Measurements from ENCODE around the gene SEC14L1.
"Not testable (repeated sequence)": the region's sequence is repeated elsewhere in the genome, so short reads cannot be mapped to it uniquely, and the experiment has no call there.

SEC14L1 gene

DNA sequence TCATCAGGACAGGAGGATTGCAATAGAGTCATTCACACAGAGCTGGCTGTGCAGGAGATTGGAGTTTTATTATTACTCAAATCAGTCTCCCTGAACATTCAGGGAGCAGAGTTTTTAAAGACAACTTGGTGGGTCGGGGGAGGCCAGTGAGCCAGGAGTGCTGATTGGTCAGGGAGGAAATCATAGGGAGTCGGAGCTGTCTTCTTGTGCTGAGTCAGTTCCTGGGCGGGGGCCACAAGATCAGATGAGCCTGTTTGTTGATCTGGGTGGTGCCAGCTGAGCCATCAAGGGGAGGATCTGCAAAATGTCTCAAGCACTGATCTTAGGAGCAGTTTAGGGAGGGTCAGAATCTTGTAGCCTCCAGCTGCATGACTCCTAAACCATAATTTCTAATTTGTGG is 2.9 kb upstream of the SEC14L1 start:
- peak overlapping the region; percentile 98 for H3K27ac ChIP-seq

DNA sequence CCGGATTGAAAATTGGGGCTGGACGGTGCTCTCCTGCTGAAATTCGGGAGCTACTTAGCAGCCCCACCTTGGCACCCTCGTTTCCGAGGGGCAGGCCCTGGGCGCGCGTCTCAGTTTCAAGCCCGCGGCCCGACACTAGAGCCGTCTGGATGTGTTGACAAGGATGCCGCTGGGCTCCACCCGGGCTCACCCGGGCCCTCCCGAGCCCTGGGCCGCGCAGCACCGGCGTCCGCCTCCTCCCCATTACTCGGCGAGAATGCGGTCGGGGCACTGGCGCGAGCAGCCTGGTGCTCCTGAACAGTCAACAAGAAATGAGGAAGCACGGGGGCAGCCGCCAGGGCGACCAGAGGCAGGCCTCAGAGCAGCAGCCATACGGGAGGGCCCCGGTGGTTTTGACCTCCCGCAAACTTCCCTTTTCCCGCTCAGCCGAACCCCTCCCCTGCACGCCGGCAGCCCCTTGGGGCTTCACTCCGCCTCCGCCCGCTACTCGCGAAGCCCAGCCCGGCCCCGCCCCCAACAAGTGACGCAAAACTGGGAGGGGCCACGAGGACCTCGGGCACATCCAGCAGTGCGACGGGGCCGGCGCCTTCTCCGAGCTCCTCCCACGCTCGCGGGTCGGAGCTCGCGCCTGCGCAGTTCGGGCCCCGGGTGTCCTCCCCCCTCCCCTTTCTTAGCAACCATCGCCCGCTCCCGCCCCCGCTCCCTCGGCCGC is 447 bp upstream of the SEC14L1 start:
- H3K27ac ChIP-seq = peak overlapping the region; percentile 98
- peak; percentile 81 for DNase-seq (ENCODE audit: low read depth, low spot score)

More for the DNA sequence above, 2.9 kb upstream of the SEC14L1 start:
- DNase-seq (ENCODE audit: low read depth, low spot score) = peak; percentile 89

DNA sequence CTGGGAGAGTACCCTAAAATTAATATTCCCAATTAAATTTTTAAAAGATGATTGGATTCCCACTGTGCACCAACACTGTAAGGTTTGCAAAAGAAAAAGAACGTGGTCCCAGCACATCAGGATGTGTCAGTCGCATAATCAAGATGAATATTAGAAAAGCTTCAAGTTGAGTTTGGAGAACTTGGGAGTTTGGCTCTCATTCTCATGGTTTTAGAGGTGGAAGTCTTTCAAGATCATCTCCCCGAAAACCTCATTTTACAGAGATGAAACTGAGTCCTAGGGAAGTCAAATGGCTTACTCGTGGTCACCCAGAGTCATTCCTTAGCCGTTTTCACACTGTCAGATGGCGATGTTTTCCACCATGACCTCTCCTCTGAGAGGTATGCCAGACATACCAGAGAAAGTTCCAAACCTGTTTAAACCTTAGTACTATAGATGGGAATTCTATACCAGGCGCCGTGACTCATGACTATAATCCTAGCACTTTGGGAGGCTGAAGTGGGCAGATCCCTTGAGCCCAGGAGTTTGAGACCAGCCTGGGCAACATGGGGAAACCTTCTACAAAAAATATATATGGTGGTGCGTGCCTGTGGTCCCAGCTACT is 1.2 kb downstream of the SEC14L1 start:
- DNase-seq (ENCODE audit: low read depth, low spot score) = no peak
- H3K27ac ChIP-seq = peak overlapping the region; percentile 98

DNA sequence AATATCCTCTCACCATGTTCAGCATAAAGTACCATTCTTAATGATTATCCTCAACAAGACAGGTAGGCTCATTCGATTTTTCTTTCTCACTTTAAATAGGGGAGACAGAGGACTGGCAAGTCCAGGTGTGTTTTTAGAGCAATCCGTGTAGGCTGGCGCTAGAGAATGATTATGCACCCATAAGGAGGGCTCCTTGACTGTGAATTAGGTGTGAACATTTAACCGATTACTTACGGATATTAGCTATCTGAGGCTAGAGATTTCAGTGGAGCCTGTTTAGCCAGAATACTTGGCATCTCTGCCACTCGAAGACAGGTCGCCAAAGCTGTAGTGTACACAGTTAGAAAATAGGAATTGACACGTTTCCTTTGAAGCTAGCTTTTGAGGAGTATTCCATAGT is 1.9 kb downstream of the SEC14L1 start:
- no peak overlapping the region for H3K27ac ChIP-seq
- DNase-seq (ENCODE audit: low read depth, low spot score) = no peak

DNA sequence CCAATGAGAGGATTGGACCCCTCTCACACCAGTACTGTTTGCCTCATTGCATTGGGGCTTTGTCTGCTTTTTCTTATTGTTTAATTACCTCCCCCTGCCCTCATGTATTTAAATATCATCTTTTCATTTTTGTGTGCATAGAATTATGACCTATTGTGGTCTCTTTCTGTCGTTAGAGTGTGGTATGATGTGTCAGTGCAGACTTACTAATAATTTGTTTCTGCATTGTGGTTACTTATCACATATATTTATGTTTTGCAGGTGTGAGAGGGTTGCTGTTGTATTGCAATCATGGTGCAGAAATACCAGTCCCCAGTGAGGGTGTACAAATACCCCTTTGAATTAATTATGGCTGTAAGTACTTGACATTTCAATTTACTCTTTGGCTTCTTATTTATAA is 2.5 kb downstream of the SEC14L1 start:
- DNase-seq (ENCODE audit: low read depth, low spot score) = no peak
- no peak overlapping the region for H3K27ac ChIP-seq

DNA sequence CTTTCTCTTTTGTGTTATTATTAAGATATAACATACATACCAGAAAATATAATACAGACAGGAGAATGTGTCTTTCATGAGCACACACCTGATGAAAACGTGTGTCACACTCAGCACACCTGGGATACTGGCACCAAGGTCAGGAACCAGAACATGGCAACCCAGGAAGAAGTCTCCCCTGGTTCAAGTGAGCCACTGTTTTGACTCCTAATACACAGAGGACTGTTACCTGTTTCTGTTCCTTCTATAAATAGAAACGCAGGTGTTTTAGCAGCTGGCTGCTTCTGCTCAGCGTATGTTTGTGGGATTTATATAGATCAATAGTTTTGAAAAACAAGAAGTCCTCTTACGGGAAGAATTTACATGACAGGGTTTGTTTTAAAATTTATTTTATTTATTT is 3.5 kb downstream of the SEC14L1 start:
- no peak overlapping the region for H3K27ac ChIP-seq

DNA sequence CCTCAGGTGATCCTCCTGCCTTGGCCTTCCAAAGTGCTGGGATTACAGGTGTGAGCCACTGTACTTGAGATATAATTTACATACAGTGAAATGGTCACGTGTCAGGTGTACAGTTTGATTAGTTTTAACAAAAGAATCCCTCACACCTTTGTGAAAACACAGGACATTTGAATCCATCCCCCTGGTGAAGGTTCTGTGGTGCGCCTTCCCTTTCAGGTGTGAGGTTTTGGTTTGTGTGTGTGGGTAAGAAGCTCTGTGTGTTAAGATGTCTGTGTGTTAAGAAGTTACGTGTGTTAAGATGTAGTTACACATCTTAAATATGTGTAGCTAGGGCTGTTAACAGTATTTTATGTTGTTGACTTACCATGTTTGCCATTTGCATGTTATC is 4.4 kb downstream of the SEC14L1 start:
- no peak for DNase-seq (ENCODE audit: low read depth, low spot score)
- H3K27ac ChIP-seq = no peak overlapping the region

More for the DNA sequence above, 3.5 kb downstream of the SEC14L1 start:
- no peak for DNase-seq (ENCODE audit: low read depth, low spot score)

DNA sequence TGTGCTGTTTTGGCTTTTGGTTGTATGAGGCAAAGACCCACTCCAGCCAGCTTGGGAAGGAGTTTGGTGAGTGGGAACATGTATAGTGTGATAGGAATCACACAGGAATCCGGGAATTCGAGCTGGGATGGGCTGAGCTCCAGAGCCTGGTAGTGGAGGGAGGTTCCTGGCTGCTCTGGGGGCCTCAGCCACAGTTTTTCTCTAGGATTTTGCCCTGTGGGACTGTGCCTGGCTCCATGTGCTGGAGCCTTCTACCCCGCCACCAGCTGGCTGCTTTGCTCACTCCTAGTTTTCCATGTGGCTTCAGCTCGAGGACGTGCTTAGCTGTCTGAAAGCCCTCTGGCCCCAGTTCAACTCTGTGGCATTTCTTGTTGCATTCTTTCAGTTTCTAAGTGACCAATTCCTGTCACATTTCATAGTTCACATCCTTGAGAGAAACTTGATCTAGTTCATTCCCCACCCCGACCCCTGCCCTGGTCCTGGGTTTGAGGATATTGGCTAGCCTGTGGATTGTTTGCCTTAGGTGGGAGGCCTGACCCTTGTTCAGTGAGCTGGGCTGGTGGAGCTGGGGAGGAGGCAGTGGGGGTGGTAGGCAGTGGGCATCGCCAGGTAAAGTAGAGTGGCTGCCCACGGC is 5.0 kb downstream of the SEC14L1 start:
- H3K27ac ChIP-seq = no peak overlapping the region
- DNase-seq (ENCODE audit: low read depth, low spot score) = no peak

DNA sequence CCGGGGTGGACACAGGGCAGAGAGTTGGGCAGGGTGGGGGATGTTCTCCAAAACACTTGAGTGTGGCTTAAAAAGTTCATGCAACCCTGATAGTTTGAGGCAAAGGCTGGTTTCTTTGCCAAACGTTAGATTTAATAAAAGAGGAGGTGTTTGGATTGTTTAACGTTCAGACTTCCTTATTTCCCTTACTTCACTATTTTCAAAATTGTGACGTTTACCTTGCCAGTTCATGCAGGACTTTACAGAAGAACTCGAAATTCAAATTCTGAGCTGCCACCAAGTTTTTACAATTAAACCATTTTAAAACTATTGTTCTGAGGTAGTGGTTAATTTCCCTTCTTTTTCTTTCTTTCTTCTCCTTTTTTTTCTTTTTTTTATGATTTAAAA is 5.5 kb downstream of the SEC14L1 start:
- no peak overlapping the region for H3K27ac ChIP-seq
- DNase-seq (ENCODE audit: low read depth, low spot score) = no peak

DNA sequence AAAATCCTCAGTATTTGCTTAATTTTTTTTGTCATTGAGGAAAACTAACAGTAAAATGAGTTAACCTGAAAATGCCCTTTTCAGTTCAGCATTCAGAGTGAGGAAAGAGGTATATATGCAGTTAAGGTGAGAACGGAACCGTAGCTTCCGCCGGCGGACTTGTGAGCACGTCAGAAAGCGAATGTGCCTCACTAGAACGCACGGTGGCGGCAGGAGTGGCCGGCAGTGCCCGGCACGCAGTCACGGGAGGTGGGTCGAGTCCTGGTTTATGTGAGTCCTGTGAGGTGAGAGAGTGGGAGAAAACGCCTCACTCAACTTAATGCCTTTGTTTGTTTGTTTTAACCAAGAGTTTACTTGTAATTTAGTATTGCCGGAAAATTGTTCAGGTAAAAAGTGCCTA is 6.1 kb downstream of the SEC14L1 start:
- no peak for DNase-seq (ENCODE audit: low read depth, low spot score)
- no peak overlapping the region for H3K27ac ChIP-seq

DNA sequence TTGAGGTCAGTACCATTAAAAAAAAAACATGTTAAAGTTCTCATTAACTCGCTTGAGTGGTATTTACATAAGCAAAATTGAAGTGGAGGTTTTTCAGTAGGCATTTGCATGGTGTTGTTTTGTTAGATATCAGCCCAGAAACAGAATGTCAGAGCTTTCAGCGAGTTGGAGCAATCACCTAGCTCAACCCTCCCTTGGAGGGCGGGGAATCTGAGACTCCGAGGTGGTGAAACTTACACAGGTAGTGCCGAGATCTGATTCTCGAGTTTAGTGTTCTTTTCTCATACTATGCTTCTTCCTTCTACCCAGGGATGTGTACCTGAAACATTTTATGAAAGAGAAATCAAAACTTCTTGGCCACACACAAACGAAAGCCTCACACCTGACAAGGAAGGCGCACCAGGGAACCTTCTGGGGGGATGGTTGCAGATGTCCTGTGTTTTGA is 6.6 kb downstream of the SEC14L1 start:
- no peak for DNase-seq (ENCODE audit: low read depth, low spot score)
- no peak overlapping the region for H3K27ac ChIP-seq

DNA sequence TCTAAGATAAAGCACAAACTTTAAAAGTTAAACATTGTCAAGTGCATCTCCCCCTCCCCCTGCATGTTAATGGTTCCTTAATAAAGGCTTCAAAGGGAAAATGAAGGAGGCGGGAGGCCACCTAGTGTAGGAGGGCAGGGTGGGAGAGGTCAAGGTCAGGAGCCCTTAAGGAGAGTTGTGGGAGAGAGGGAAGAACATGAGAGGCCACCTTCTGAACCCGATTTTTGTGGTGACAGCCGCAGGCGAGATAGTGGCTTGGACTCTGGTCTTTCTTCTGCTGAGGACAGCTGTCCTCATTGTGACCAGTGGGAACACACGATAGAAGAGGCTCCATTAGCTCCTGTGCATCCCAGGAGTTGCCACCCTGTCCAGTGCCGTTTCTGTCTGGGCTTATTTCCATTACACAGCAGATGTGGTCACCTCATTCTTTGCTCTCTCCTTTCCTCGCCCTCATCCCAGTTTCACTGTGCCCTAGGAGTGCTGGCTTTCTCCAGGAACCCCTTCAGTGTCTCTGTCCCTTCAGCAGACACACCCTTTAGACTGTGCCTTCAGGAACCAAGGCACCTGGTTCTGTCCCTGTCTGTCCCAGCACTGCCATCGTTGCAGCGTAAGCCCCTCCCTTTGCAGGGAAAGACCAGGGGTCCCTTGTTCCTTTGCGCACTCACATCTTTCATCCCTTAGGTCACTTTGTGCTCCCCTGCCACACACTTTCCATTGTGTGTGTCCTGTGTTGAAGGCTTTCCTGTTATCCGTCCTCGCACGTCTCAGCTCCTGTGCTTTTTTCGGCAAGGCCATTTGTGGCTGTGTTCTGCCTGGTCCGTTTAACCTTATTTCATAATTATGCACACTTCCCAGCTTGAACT is 7.5 kb downstream of the SEC14L1 start:
- H3K27ac ChIP-seq = no peak overlapping the region
- DNase-seq (ENCODE audit: low read depth, low spot score) = no peak

DNA sequence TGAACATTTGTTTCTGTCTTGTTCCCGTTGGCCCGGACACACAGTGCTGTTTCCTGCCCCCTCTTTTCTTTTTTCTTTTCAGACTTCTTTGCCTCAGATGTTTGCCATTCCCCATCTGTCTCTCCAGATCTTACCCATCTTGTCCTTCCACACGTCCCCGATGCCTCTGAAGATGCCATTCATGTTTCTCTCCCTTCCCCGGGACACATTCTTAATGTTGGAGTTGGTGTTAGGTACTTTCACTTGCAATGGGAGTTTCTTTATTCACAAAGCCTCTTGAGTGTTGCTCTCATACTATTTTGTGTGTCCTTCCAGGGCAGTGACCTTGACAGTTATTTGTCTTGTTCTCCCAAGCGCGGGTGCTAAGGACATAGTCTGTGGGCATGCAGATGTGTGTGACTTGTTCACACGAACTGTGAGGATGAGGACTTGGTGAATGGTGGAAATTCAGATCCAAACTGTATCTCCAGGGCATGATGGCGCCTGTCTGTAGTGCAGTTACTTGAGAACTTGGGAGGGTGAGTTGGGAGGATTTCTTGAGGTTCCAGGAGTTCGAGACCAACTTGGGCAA is 8.3 kb downstream of the SEC14L1 start:
- no peak for DNase-seq (ENCODE audit: low read depth, low spot score)
- H3K27ac ChIP-seq = no peak overlapping the region

DNA sequence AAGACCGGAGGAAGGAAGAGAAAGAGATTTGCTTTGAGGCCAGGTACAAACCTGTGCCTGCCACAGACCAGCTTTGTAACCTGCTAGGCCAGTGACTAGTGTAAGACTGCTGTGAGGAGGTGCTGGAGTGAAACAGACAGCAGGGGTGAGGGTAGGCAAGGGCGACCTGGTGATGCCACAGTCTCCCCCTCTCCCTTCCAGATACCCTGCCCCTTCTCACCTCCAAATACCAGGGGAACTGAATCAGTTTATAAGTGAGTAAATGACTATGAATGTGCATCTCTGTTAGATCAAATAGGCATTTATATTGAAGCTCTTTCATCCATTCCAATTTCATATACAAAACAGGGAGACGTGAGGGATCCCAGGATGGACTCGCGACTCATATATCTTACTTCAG is 9.4 kb downstream of the SEC14L1 start:
- no peak overlapping the region for H3K27ac ChIP-seq
- no peak for DNase-seq (ENCODE audit: low read depth, low spot score)

DNA sequence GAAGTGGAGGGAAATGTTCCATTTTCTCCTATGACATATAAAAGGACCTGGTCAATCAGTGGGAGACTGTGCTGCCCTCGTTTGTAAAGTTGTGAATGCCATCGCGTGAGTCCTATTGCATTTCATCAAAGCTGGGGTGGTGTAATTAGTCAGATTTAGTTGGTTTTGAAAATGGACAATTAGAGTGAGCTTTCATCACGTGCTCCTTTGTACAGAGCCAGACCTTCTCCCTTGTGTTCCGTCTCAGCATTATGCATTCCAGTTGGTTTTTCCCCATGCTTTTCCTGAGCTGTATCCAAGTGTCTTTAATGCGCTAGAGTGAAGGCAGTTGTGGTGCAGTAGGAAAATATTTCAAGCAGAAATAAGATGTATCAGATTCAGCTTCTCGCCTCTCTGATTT is 10.4 kb downstream of the SEC14L1 start:
- DNase-seq (ENCODE audit: low read depth, low spot score) = no peak
- no peak overlapping the region for H3K27ac ChIP-seq

DNA sequence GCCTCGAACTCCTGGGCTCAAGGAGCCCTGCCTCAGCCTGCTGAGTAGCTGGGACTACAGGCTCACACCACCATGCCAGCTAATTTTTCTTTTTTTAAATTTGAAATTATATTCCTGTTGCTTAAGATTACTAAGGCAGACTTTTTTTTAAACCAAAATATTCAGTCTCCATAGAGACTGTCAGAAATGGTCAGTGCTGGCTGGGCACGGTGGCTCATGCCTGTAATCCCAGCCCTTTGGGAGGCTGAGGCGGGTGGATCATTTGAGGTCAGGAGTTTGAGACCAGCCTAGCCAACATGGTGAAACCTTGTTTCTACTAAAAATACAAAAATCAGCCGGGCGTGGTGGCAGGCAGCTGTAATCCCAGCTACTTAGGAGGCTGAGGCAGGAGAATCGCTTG is 11.3 kb downstream of the SEC14L1 start:
- DNase-seq (ENCODE audit: low read depth, low spot score) = not testable (repeated sequence)

DNA sequence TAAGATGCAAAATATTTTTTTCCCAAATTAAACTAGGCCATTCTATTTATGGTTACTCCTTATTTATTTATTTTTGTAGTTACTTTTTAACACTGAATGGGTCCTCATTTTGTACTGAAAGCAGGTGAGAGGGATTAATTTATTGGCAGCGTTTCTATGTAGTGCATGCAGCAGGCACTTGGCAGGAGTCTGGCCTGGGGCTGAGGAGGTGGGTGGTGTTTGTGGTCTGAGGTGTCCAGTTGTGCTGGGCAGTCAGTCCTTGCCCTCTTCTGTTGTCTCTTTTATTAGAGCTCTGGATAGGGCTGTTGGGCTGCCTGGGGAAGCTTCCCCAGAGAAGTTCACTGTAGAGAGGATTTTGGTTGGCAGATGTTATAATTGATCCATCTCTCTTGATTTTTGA is 12.7 kb downstream of the SEC14L1 start:
- no peak for DNase-seq (ENCODE audit: low read depth, low spot score)
- peak overlapping the region; percentile 24 for H3K27ac ChIP-seq

More for the DNA sequence above, 11.3 kb downstream of the SEC14L1 start:
- not testable (repeated sequence) for H3K27ac ChIP-seq

DNA sequence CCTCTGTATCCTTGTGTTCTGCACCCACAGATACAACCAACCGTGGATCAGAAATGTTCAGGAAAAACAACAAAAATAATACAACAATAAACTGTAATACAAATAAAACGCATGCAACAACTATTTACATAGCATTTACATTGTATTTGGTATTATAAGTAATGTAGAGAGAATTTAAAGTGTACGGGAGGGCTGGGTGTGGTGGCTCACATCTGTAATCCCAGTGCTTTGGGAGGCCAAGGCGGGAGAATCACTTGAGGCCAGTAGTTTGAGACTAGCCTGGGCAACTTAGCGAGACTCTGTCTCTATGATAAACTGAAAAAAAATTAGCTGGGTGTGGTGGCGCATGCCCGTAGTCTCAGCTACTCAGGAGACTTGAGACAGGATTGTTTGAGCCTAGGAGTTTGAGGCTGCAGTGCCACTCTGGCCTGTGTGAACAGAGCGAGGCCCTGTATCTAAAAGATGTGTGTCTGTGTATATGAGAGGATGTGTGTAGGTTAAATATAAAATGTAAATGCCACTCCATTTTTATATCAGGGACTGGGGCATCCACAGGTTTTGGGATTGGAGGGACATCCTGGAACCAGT is 13.3 kb downstream of the SEC14L1 start:
- H3K27ac ChIP-seq = peak overlapping the region; percentile 24

DNA sequence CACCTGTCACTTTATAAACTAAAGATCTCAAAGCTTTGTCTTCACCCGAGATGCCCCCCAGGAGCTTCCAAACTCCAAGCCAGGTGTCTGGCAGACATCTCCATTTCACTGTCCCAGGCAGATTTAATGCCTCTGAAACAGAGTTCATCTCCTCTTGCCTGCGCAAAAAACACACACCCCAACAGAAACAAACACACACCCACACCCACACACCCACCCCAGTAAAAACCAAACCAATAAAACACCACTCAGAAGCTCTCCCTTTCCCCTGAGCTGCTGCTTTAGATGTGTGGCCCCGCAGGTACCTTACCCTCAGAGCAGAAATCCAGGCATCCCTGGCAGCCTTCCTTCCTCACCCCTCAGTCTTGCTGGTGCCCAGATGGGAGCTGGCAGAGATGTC is 14.4 kb downstream of the SEC14L1 start:
- H3K27ac ChIP-seq = no peak overlapping the region
- no peak for DNase-seq (ENCODE audit: low read depth, low spot score)

More for the DNA sequence above, 13.3 kb downstream of the SEC14L1 start:
- no peak for DNase-seq (ENCODE audit: low read depth, low spot score)

DNA sequence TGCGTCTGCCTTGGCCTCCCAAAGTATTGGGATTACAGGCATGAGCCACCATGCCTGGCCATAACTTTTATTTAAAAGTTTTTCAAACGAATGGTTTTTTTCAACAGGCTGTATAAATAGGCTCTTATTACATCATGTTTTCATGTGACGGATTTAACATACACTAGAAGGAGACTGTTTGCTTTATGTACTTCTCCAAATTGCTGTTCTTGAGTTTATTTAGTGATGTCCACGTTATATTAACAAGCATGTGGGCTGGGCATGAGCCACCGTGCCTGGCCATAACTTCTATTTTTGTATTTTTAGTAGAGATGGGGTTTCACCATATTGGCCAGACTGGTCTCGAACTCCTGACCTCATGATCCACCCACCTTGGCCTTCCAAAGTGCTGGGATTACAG is 17.0 kb downstream of the SEC14L1 start:
- H3K27ac ChIP-seq; DNase-seq (ENCODE audit: low read depth, low spot score): not testable (repeated sequence)

Measured in epithelial cell of prostate (primary cell).